ENCODE results near the gene BLCAP.
"Not testable (repeated sequence)": the region's sequence is repeated elsewhere in the genome, so short reads cannot be mapped to it uniquely, and the experiment has no call there.

BLCAP gene

GRCh38 chr20:37558779-37559178, 31.1 kb upstream of the BLCAP start:
- Histone ChIP-seq H3K27ac (no peak overlapping the region), H3K4me3 (no peak overlapping the region)

- Histone ChIP-seq H3K4me3 (no peak overlapping the region), H3K27ac (no peak overlapping the region)
Observed at GRCh38 chr20:37558306-37558705, 30.6 kb upstream of the BLCAP start.

- no peak overlapping the region for H3K4me3 ChIP-seq
- no peak overlapping the region for H3K27ac ChIP-seq
Observed at GRCh38 chr20:37556538-37556937, 28.9 kb upstream of the BLCAP start.

GRCh38 chr20:37554721-37555298, 27.1 kb upstream of the BLCAP start:
- not testable (repeated sequence) for H3K27ac ChIP-seq, H3K4me3 ChIP-seq

GRCh38 chr20:37552415-37552814, 24.7 kb upstream of the BLCAP start:
- Histone ChIP-seq H3K4me3 (no peak overlapping the region), H3K27ac (no peak overlapping the region)

- not testable (repeated sequence) for H3K27ac ChIP-seq, H3K4me3 ChIP-seq
Observed at GRCh38 chr20:37551660-37552059, 24.0 kb upstream of the BLCAP start.

GRCh38 chr20:37550101-37550920, 22.6 kb upstream of the BLCAP start:
- not testable (repeated sequence) for H3K27ac ChIP-seq, H3K4me3 ChIP-seq

GRCh38 chr20:37547912-37548311, 20.2 kb upstream of the BLCAP start:
- no peak overlapping the region for H3K4me3 ChIP-seq
- H3K27ac ChIP-seq: no peak overlapping the region

- Histone ChIP-seq H3K4me3 (no peak overlapping the region), H3K27ac (no peak overlapping the region)
Observed at GRCh38 chr20:37545516-37545915, 17.8 kb upstream of the BLCAP start.

GRCh38 chr20:37544386-37544785, 16.7 kb upstream of the BLCAP start:
- no peak overlapping the region for H3K27ac ChIP-seq
- no peak overlapping the region for H3K4me3 ChIP-seq

- Histone ChIP-seq H3K4me3 (no peak overlapping the region), H3K27ac (no peak overlapping the region)
Observed at GRCh38 chr20:37543828-37544227, 16.2 kb upstream of the BLCAP start.

- Histone ChIP-seq H3K4me3 (no peak overlapping the region), H3K27ac (no peak overlapping the region)
Observed at GRCh38 chr20:37542281-37542680, 14.6 kb upstream of the BLCAP start.

- no peak overlapping the region for H3K4me3 ChIP-seq
- no peak overlapping the region for H3K27ac ChIP-seq
Observed at GRCh38 chr20:37541326-37541725, 13.7 kb upstream of the BLCAP start.

- not testable (repeated sequence) for H3K4me3 ChIP-seq, H3K27ac ChIP-seq
Observed at GRCh38 chr20:37540838-37541237, 13.2 kb upstream of the BLCAP start.

GRCh38 chr20:37540001-37540400, 12.3 kb upstream of the BLCAP start:
- no peak overlapping the region for H3K4me3 ChIP-seq
- H3K27ac ChIP-seq: no peak overlapping the region

GRCh38 chr20:37539424-37539823, 11.7 kb upstream of the BLCAP start:
- no peak overlapping the region for H3K4me3 ChIP-seq

GRCh38 chr20:37538003-37538402, 10.3 kb upstream of the BLCAP start:
- H3K27ac ChIP-seq: no peak overlapping the region
- no peak overlapping the region for H3K4me3 ChIP-seq

More at GRCh38 chr20:37539424-37539823, 11.7 kb upstream of the BLCAP start:
- H3K27ac ChIP-seq: no peak overlapping the region

- H3K4me3 ChIP-seq: no peak overlapping the region
- no peak overlapping the region for H3K27ac ChIP-seq
Observed at GRCh38 chr20:37537505-37537904, 9.8 kb upstream of the BLCAP start.

- Histone ChIP-seq H3K27ac (no peak overlapping the region), H3K4me3 (no peak overlapping the region)
Observed at GRCh38 chr20:37535443-37536132, 7.9 kb upstream of the BLCAP start.

- no peak overlapping the region for H3K27ac ChIP-seq
Observed at GRCh38 chr20:37534401-37535157, 6.9 kb upstream of the BLCAP start.

More at GRCh38 chr20:37534401-37535157, 6.9 kb upstream of the BLCAP start:
- no peak overlapping the region for H3K4me3 ChIP-seq

All from skin epidermis (tissue), 12 donors.